HG03280 (cell line): Measurements from ENCODE around the gene ADRB1.

Experiments
- ATAC-seq: cut with Tn5 transposase; IDR thresholded peaks from one replicate; pipeline ENCODE4 v1.9.1; 2021; ENCODE audit warnings: mild to moderate bottlenecking, moderate library complexity; ENCODE audit not compliant: unreplicated experiment

Gene ADRB1

GRCh38 chr10:114052255-114052654, 8.6 kb downstream of the ADRB1 start:
- ATAC-seq: no peak

GRCh38 chr10:114053946-114054345, 10.3 kb downstream of the ADRB1 start:
- no peak for ATAC-seq

- no peak for ATAC-seq
These were observed 14.2 kb downstream of the ADRB1 start for GRCh38 chr10:114057855-114058254.

- ATAC-seq: no peak
These were observed 14.6 kb downstream of the ADRB1 start for GRCh38 chr10:114058297-114058696.

- no peak for ATAC-seq
These were observed 15.9 kb downstream of the ADRB1 start for GRCh38 chr10:114059561-114059960.

- ATAC-seq: no peak
These were observed 16.8 kb downstream of the ADRB1 start for GRCh38 chr10:114060456-114060855.

- ATAC-seq: no peak
These were observed 17.5 kb downstream of the ADRB1 start for GRCh38 chr10:114061148-114061547.

- ATAC-seq: no peak
These were observed 18.1 kb downstream of the ADRB1 start for GRCh38 chr10:114061789-114062188.

GRCh38 chr10:114064151-114065048, 20.7 kb downstream of the ADRB1 start:
- ATAC-seq: no peak

GRCh38 chr10:114065049-114065435, 21.4 kb downstream of the ADRB1 start:
- no peak for ATAC-seq

GRCh38 chr10:114068054-114068707, 24.5 kb downstream of the ADRB1 start:
- ATAC-seq: no peak

- no peak for ATAC-seq
These were observed 27.0 kb downstream of the ADRB1 start for GRCh38 chr10:114070710-114071109.

- no peak for ATAC-seq
These were observed 27.5 kb downstream of the ADRB1 start for GRCh38 chr10:114071178-114071577.

- peak; percentile 44 for ATAC-seq
These were observed 29.9 kb downstream of the ADRB1 start for GRCh38 chr10:114073395-114074186.

GRCh38 chr10:114075093-114075492, 31.4 kb downstream of the ADRB1 start:
- no peak for ATAC-seq

GRCh38 chr10:114077347-114077746, 33.7 kb downstream of the ADRB1 start:
- no peak for ATAC-seq

GRCh38 chr10:114077815-114078219, 34.2 kb downstream of the ADRB1 start:
- peak; percentile 70 for ATAC-seq

GRCh38 chr10:114078346-114078745, 34.7 kb downstream of the ADRB1 start:
- ATAC-seq: no peak

- no peak for ATAC-seq
These were observed 35.8 kb downstream of the ADRB1 start for GRCh38 chr10:114079421-114079820.

- no peak for ATAC-seq
These were observed 38.4 kb downstream of the ADRB1 start for GRCh38 chr10:114081911-114082583.

- no peak for ATAC-seq
These were observed 39.4 kb downstream of the ADRB1 start for GRCh38 chr10:114083040-114083439.
